Activated T-helper 9 cell treated with anti-CD3 and anti-CD28 coated beads, Interleukin-2, amount 50 U/mL, for 16 hours (primary cell): ENCODE results near the gene DMRTB1.

Source experiments
- DNase-seq: peaks from one replicate; pipeline ENCODE4 v3.0.0-alpha.2; 2020; ENCODE audit warnings: low read depth

Gene DMRTB1

GRCh38 chr1:53435151-53435550 lies 24.0 kb upstream of the DMRTB1 start:
- no peak for DNase-seq

DNA sequence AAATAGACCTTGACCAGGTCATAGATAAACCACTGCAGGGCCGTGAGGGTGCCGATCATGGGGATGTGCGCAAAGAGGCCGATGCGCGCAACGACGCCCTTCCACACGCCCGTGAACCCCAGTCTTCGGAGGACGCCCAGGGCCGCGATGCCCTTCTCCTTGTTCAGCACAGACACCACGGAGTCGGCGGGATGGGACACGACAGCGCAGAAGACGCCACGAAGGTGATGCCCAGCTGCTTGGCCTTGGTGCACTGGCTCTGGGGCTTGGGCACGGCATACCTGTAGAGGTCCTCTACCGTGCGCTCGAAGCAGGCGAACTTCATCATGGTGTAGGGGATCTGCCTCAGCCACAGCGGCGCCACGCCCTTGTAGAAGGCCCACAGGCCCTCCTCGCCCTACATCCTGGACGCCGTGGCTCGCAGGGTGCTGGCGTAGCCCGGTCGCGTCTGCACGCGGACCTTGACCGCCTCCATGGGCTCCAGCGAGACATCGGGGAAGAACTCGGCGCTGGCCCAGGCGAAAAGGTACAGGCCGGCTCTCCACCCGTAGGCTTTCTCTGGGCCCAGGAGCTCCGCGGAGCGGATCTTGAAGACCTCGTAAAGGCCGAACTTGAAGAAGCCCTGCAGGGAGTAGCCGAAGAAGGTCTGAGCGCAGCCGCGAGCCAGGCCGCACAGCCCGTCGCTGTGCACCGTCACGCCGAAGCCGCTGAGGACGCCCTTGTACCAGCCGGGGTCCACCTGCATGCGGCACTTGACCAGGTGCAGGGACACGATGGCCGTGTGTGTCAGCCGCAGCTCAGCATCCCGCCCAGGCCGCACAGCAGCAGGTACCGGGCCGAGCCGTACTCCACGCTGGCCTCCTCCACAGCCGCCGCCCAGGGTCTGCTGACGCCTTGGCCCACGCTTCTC lies 20.5 kb upstream of the DMRTB1 start:
- no peak for DNase-seq

DNA sequence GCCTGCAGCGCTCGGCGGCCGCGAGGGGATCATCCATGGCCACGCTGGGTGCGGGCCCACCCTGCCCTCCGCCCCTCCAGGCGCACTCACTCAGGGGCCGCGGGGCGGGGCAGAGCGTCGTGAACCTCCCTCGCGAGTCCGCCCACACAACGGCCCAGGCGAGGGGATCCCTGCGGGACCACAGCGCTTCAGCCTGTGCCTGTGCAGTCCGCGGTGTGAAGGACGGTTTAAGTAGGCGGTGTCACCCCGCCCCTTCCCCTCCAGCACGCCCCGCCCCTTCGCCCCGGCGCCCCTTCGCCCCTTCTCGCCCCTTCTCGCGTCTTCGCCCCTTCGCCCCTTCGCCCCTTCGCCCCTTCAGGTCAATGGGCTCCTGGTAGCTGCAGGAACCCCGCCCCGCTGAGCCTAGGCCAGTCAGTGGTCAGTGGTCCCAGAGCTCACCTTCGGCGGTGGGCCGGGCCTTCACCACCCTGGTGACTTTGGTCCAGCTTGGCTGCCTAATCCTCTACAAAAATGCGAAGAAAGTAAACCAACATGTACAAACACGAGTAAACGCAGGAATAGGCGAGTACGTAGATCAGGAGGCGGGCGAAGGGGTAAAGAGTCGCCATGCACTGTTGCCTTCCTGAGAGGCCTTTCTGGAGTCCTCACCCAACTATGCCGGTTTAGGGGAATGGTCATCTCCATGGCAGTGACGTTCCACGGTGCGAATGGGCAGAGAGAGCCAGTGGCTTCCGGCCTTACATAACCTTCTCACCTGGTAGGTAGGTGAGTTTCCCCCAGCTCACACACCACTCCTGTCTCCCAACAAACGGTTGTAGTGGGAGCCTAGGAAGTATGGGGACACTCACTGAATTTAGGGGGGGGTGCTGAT lies 19.6 kb upstream of the DMRTB1 start:
- DNase-seq: no peak

DNA sequence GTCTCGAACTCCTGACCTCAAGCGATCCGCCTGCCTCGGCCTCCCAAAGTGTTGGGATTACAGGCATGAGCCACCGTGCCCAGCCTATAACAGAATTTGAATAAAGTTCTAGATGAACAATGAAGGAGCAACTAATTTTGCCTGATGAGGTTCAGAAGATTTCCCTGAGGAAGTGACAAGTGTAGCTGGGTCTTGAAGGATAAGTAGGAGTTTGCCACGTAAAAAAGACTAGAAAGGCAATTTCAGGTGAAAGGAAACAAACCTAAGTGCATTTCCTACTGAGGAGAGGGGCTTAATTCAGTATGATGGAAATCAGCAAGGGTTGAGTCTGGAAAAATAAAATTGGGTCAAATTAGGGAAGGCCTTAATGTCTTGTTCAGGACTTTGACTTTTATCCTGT lies 18.6 kb upstream of the DMRTB1 start:
- no peak for DNase-seq

- no peak for DNase-seq
These were observed 16.9 kb upstream of the DMRTB1 start for GRCh38 chr1:53442299-53442698.

DNA sequence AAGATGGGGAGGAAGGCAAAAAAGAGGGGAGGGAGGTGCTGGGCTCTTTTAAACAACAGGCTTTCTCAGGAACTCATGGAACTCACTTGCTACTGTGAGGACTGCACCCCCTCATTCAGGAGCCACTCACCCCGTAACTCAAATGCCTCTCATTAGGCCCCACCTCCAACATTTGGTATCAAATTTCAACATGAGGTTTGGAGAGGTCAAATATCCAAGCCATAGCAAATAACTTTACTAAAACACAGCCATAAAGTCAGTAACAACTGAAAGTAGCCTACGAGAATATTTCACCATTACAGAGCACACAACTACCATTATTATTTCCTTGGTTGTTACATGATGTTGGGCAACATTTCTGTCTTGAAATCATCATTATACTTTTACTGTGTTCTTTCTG lies 13.1 kb upstream of the DMRTB1 start:
- DNase-seq: no peak

DNA sequence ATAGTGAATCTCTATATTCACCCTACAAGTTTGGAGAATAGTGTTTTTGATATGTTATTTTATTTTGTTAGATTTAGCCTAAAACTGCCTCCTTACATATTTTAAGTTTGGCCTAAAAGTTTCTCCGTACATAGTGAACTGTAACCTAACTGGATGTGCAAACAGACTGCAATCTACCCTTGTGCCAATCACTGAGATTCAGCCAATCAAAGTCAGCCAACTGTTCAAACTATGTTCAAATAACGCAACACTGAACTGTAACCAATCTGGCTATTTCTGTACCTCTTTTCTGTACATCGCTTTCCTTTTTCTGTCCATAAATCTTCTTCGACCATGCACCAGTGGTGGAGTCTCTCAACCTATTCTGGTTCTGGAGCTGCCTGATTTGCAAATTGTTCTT lies 11.8 kb upstream of the DMRTB1 start:
- DNase-seq: no peak

- no peak for DNase-seq
These were observed 10.9 kb upstream of the DMRTB1 start for GRCh38 chr1:53448241-53448841.

- DNase-seq: no peak
These were observed 10.2 kb upstream of the DMRTB1 start for GRCh38 chr1:53449021-53449420.

- DNase-seq: no peak
These were observed 9.5 kb upstream of the DMRTB1 start for GRCh38 chr1:53449693-53450092.

GRCh38 chr1:53450225-53450624 lies 9.0 kb upstream of the DMRTB1 start:
- DNase-seq: no peak

- no peak for DNase-seq
These were observed 5.2 kb upstream of the DMRTB1 start for GRCh38 chr1:53454019-53454418.

DNA sequence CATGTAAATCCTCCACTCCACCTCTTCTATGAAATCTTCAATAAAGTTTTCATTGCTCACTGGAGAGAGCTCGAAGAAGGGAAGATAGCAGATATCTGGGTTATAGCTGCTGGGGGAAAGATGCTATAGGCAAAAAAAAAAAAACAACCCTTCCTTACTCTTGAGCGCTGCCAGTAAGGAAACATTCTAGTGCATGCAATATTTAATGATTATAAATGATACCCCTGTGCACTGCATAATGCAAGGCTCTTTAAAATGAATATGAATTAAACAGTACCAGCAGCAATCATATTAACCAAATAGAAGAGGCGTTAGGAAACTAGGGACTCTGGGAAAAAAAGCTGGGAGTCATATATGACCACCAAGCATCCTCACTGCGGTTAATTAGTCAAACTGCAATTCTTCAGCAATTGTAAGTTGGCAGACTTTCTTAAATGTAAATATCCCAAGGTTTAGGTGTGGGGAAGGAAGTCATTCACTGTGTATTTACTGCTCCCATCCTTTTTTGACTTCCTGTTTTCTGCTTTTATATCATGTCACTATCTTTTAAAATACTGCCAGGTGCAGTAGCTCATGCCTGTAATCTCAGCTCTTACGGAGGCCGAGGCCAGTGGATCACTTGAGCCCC lies 3.7 kb upstream of the DMRTB1 start:
- DNase-seq: no peak

GRCh38 chr1:53458634-53459033 lies 565 bp upstream of the DMRTB1 start:
- no peak for DNase-seq

GRCh38 chr1:53460211-53460634 lies 1.0 kb downstream of the DMRTB1 start:
- DNase-seq: no peak

DNA sequence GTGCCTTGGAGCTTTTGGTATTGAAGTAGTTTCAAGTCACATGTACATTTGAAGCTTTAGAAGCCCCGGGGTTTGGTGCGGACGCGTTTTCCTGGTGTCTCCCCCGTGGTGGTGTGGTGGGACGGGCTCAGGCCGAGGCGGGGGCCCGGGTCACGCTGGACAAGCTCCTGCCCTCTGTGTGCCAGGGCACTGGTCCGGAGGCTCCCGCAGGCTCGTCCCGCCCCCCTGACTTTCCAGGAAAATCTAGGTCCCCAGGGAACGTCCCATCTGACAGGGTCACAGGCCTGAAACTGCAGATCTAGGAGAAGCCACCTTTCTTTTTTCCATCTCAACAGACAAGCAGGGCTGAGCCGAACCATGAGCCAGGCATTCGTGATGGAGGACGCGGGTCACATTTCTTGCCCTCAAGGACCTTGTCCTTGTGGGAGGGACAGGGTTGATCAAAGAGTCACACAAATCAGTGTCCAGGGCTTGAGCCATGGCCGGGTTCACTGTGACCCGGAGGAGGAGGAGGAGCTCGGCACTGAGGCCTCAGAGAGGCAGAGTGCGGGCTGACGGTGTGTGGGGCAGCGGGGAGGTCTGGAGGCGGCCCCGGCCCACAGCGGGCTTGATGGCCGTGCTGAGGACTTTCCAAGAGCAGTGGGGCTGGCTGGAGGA lies 1.6 kb downstream of the DMRTB1 start:
- no peak for DNase-seq

DNA sequence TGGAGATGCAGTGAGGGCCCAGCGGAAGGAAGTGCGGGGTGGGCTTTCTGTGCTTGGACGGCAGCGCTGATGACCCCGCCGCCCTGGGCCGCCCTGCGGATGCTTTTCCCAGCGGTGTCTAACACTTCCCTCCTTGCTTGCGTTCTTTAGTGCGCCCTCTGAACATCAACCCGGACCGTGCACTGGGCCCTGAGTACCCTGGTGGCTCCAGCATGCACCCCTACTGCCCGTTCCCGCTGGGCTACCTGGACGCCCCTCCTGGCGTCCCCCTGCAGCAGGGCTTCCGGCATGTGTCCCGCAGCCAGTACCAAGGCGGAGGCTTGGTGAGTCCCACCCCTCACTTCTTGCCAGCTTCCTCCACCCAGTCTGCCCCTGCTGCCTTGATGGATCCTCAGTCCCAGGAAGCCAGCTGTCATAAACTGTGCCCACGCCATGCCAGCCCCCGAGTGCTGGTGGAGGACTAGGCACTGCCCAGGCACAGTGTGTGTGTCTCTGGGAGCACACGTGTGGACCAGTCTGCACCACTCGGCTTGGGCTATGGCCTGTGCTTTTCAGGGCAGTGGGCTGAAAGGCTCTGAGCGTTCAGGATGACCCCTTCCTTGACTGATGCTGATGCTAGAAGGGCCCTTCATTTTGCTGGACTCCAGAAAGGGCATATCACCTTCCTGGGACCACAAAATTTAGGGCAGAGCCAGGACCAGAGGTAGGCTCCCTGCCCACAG lies 2.3 kb downstream of the DMRTB1 start:
- DNase-seq: no peak

DNA sequence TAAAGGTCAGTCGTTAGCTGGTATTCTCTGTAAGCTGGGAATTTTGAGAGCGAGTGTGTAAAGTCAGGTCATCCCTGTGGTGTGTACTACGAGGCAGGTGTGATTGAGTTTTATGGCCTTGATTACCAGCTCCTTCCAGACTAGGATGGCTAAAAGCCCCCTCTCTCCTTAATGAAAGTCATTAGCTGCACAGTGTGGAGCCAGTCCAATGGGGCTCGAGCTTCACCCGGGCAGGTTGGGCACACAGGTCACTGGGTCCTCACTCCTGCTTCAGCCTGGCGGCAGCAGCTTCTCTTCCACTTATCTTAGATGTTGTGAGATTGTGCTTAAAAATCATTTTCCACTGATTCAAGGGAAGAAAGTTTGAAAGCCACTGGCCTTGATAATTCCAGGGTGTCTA lies 3.0 kb downstream of the DMRTB1 start:
- DNase-seq: no peak

GRCh38 chr1:53462769-53463501 lies 3.7 kb downstream of the DMRTB1 start:
- DNase-seq: no peak
